ENCODE results near the gene TH.

The TH gene

GRCh38 chr11:2213384-2213842, 41.8 kb upstream of the TH start:
- peaks cover 25 to 38% of the 10 kb centered on the region in 2 donors for H3K4me1 Mint-ChIP-seq (ENCODE audit: low read depth in 2 of 2)

GRCh38 chr11:2212411-2213251, 41.0 kb upstream of the TH start:
- H3K27me3 Mint-ChIP-seq, result peaks cover 0 to 8% of the 10 kb centered on the region in 2 donors
- H3K9me3 Mint-ChIP-seq, result no peaks in the 10 kb centered on the region
- ATAC-seq (replicated peaks) (no peak), DNase-seq (no peak)
- peak overlapping the region in 1 of 2 donors; percentile 61 for H3K4me3 Mint-ChIP-seq
- no peaks in the 10 kb centered on the region for H3K36me3 Mint-ChIP-seq (ENCODE audit: insufficient read depth)
- peak overlapping the region in 1 of 2 donors; percentile 81 for H3K27ac Mint-ChIP-seq
- peaks cover 24 to 41% of the 10 kb centered on the region in 2 donors for H3K4me1 Mint-ChIP-seq (ENCODE audit: low read depth in 2 of 2)

More at GRCh38 chr11:2213384-2213842, 41.8 kb upstream of the TH start:
- peak overlapping the region; percentile 78 to 81 for H3K27ac Mint-ChIP-seq
- ATAC-seq (replicated peaks) (peak; percentile 70), DNase-seq (no peak)
- no peaks in the 10 kb centered on the region for H3K36me3 Mint-ChIP-seq (ENCODE audit: insufficient read depth)
- peak overlapping the region; percentile 61 to 68 for H3K4me3 Mint-ChIP-seq
- H3K9me3 Mint-ChIP-seq, result no peaks in the 10 kb centered on the region
- H3K27me3 Mint-ChIP-seq, result peaks cover 0 to under 1% of the 10 kb centered on the region in 2 donors

DNA sequence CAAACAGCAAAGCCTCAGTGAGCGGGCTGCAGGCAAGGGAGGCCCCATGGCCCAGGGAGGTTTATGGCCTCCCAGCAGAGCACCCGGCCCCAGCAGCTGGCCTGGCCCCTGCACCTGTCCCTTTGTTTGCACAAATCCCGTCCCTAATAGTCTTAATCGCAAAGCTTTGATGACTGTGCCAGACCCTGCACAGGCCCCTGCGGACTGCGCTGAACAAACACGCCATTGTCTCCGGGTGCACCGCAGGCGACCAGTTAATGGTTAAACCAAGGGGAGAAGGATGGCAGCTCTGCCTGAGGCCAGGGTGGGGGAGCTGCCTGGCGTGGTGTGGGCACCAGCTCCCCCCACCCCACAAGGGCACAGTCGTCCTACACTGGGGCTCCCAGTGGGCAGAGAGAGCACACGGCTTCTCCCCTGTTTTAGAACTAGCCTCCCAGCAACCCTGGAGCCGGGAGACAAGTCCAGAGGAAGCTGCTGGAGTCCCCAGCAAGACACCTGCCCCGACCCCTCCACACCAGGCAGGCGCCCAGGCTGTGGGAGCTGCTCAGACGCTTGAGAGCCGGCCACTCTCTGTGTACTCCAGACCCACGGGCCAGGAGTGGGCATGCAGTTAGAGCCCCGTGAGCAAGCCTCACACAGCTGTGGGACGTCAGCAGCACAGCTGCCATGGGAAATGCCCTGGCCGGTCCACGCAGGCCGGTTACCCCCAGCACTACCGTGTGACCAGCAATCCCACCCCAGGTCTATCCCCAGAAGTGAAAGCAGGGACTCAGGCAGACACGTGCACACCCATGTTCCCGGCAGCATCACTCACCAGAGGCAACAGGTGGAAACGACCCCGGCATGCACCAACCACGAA, 39.7 kb upstream of the TH start:
- Mint-ChIP-seq H3K9me3 (no peaks in the 10 kb centered on the region), H3K4me3 (no peak overlapping the region), H3K27me3 (peaks cover 0 to 10% of the 10 kb centered on the region in 2 donors), H3K27ac (no peak overlapping the region), H3K36me3 (ENCODE audit: insufficient read depth) (no peaks in the 10 kb centered on the region), H3K4me1 (ENCODE audit: low read depth in 2 of 2) (peaks cover 24 to 40% of the 10 kb centered on the region in 2 donors)
- DNase-seq (no peak), ATAC-seq (replicated peaks) (no peak)

DNA sequence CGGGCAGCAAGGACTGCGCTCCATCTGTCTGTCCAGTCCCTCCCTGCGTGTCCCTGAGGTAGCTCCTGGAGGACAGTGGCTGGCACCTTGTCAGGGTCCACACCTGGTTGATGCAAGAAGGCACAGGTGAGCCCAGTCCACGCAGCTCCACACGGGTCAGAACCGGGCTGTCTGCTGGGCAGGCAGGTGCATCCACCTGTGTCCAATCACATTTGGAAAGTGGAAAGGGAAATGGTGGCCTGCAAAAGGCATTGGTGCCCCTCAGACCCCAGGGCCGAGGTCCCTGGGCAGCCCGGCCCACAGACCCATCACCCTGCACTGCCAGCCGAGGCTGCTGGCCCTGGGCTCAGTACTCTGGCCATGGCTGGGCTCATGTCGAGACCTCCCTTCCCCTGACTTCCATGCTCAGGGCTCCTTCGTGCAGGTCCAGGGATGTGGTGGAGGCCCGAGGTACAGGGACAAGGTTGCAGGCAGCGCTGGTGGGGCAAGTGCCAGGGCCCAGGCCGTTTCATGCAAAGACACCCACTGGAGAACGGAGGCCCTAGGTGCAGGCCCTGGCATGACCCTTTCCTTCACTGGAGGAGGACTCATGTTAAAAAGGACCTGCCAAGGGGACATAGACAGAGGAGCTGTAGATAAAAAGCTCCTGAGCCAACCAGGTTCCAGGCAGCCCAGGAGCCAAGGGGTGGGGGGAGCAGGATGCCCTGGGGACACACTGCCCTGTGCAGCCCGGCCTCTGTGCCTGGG, 38.9 kb upstream of the TH start:
- ATAC-seq (replicated peaks), result no peak
- H3K9me3 Mint-ChIP-seq, result no peaks in the 10 kb centered on the region
- no peak for DNase-seq
- H3K27me3 Mint-ChIP-seq, result peaks cover 0 to 10% of the 10 kb centered on the region in 2 donors
- H3K27ac Mint-ChIP-seq, result no peak overlapping the region
- no peak overlapping the region for H3K4me3 Mint-ChIP-seq
- H3K36me3 Mint-ChIP-seq (ENCODE audit: insufficient read depth), result no peaks in the 10 kb centered on the region
- H3K4me1 Mint-ChIP-seq (ENCODE audit: low read depth in 2 of 2), result peaks cover 24 to 40% of the 10 kb centered on the region in 2 donors

- ATAC-seq (replicated peaks), result no peak
- no peak for DNase-seq
- Mint-ChIP-seq H3K4me3 (no peak overlapping the region), H3K27me3 (peaks cover 0 to 10% of the 10 kb centered on the region in 2 donors), H3K36me3 (ENCODE audit: insufficient read depth) (no peaks in the 10 kb centered on the region), H3K27ac (no peak overlapping the region), H3K9me3 (no peaks in the 10 kb centered on the region), H3K4me1 (ENCODE audit: low read depth in 2 of 2) (peaks cover 24 to 36% of the 10 kb centered on the region in 2 donors)
Observed at GRCh38 chr11:2209900-2210321, 38.3 kb upstream of the TH start.

GRCh38 chr11:2209370-2209801, 37.8 kb upstream of the TH start:
- no peak overlapping the region for H3K4me3 Mint-ChIP-seq
- no peak overlapping the region for H3K27ac Mint-ChIP-seq
- peaks cover 21 to 31% of the 10 kb centered on the region in 2 donors for H3K4me1 Mint-ChIP-seq (ENCODE audit: low read depth in 2 of 2)
- H3K27me3 Mint-ChIP-seq, result peaks cover 0 to 10% of the 10 kb centered on the region in 2 donors
- no peaks in the 10 kb centered on the region for H3K36me3 Mint-ChIP-seq (ENCODE audit: insufficient read depth)
- DNase-seq, result no peak
- no peak for ATAC-seq (replicated peaks)
- H3K9me3 Mint-ChIP-seq, result no peaks in the 10 kb centered on the region

- H3K4me1 Mint-ChIP-seq (ENCODE audit: low read depth in 2 of 2), result peaks cover 16 to 25% of the 10 kb centered on the region in 2 donors
Observed at GRCh38 chr11:2208691-2209369, 37.2 kb upstream of the TH start.

GRCh38 chr11:2207773-2208621, 36.4 kb upstream of the TH start:
- Mint-ChIP-seq H3K27me3 (peaks cover 0 to 10% of the 10 kb centered on the region in 2 donors), H3K27ac (no peak overlapping the region), H3K4me3 (peak overlapping the region in 1 of 2 donors; percentile 17), H3K4me1 (ENCODE audit: low read depth in 2 of 2) (peaks cover 9 to 20% of the 10 kb centered on the region in 2 donors), H3K36me3 (ENCODE audit: insufficient read depth) (no peaks in the 10 kb centered on the region), H3K9me3 (no peaks in the 10 kb centered on the region)
- ATAC-seq (replicated peaks) (no peak), DNase-seq (no peak)

More at GRCh38 chr11:2208691-2209369, 37.2 kb upstream of the TH start:
- no peak for ATAC-seq (replicated peaks)
- Mint-ChIP-seq H3K36me3 (ENCODE audit: insufficient read depth) (no peaks in the 10 kb centered on the region), H3K27me3 (peaks cover 0 to 10% of the 10 kb centered on the region in 2 donors), H3K9me3 (no peaks in the 10 kb centered on the region), H3K27ac (no peak overlapping the region), H3K4me3 (no peak overlapping the region)
- no peak for DNase-seq

DNA sequence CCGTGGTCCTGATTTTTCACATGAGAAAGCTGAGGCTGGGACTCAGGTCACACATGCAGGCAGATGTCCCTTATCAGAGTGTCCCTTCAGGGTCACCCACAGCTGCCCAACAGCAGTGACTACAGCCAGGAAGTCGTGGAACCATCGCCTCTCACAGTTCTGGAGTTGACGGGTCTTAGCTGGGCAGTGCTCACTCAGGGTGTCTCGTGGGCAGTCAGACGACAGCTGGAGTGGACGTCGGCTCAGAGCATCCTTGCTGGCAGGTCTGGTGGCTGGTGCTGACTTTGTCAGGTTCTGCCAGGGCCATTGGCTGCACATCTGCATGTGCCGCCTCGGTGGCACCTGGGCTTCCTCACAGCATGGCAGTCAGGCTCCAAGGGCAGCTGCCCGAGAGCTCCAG, 35.6 kb upstream of the TH start:
- H3K27me3 Mint-ChIP-seq, result peaks cover 0 to 10% of the 10 kb centered on the region in 2 donors
- no peaks in the 10 kb centered on the region for H3K36me3 Mint-ChIP-seq (ENCODE audit: insufficient read depth)
- DNase-seq, result no peak
- H3K4me3 Mint-ChIP-seq, result no peak overlapping the region
- no peak overlapping the region for H3K27ac Mint-ChIP-seq
- no peak for ATAC-seq (replicated peaks)
- H3K9me3 Mint-ChIP-seq, result no peaks in the 10 kb centered on the region
- H3K4me1 Mint-ChIP-seq (ENCODE audit: low read depth in 2 of 2), result peaks cover 5 to 16% of the 10 kb centered on the region in 2 donors

DNA sequence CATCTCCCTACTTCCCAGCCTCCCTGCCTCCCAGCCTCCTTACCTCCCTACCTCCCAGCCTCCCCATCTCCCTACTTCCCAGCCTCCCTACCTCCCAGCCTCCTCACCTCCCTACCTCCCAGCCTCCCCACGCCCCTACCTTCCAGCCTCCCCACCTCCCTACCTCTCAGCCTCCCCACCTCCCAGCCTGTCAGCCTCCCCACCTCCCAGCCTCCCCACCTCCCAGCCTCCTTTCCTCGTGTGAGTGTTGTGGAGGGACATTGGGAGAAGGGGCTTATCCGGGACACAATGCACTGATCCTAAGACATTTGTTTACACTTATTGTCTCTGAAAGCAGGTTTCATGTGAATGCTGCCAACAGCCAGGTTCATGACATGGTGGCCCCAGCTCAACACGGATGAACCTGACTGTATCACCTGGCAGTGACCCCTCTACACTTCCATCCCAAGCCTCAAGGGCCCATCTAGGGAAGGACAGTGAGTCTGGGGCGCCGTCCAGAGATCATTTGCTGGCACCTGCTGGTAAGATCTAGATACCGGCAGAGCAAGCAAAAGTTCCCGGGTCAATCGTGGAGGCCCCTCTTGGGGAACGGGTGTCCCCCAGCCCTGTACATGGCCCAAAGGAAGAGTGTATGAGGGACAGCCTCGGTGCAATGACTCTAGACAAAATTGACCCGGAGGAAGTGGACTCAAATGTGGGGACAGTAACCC, 34.5 kb upstream of the TH start:
- ATAC-seq (replicated peaks) (no peak), DNase-seq (no peak)
- peaks cover 5 to 14% of the 10 kb centered on the region in 2 donors for H3K4me1 Mint-ChIP-seq (ENCODE audit: low read depth in 2 of 2)
- peaks cover 0 to 10% of the 10 kb centered on the region in 2 donors for H3K27me3 Mint-ChIP-seq
- no peak overlapping the region for H3K27ac Mint-ChIP-seq
- H3K9me3 Mint-ChIP-seq, result peaks cover 0 to 2% of the 10 kb centered on the region in 2 donors
- H3K36me3 Mint-ChIP-seq (ENCODE audit: insufficient read depth), result no peaks in the 10 kb centered on the region
- no peak overlapping the region for H3K4me3 Mint-ChIP-seq

- Mint-ChIP-seq H3K4me1 (ENCODE audit: low read depth in 2 of 2) (peaks cover 5 to 11% of the 10 kb centered on the region in 2 donors), H3K36me3 (ENCODE audit: insufficient read depth) (no peaks in the 10 kb centered on the region), H3K4me3 (no peak overlapping the region), H3K27me3 (peaks cover 0 to 10% of the 10 kb centered on the region in 2 donors), H3K9me3 (peaks cover 1 to 8% of the 10 kb centered on the region in 2 donors), H3K27ac (no peak overlapping the region)
- DNase-seq (no peak), ATAC-seq (replicated peaks) (no peak)
Observed at GRCh38 chr11:2205214-2205720, 33.7 kb upstream of the TH start.

Measured in effector memory CD8-positive, alpha-beta T cell (primary cell).